Measurements from ENCODE around the gene CAPNS2.
"Not testable (repeated sequence)": the region's sequence is repeated elsewhere in the genome, so short reads cannot be mapped to it uniquely, and the experiment has no call there.

CAPNS2 gene

GRCh38 chr16:55568207-55568606 lies 1.7 kb downstream of the CAPNS2 start:
- DNase-seq (ENCODE audit: low read depth in 2 of 2): no peak

- no peak for DNase-seq (ENCODE audit: low read depth in 2 of 2)
These were observed 2.5 kb downstream of the CAPNS2 start for GRCh38 chr16:55569025-55569424.

- DNase-seq (ENCODE audit: low read depth in 2 of 2): no peak
These were observed 3.7 kb downstream of the CAPNS2 start for GRCh38 chr16:55570159-55570558.

GRCh38 chr16:55571191-55571897 lies 4.9 kb downstream of the CAPNS2 start:
- no peak for DNase-seq (ENCODE audit: low read depth in 2 of 2)

- no peak for DNase-seq (ENCODE audit: low read depth in 2 of 2)
These were observed 6.0 kb downstream of the CAPNS2 start for GRCh38 chr16:55572439-55572838.

- no peak for DNase-seq (ENCODE audit: low read depth in 2 of 2)
These were observed 8.3 kb downstream of the CAPNS2 start for GRCh38 chr16:55574811-55575210.

- DNase-seq (ENCODE audit: low read depth in 2 of 2): no peak
These were observed 9.0 kb downstream of the CAPNS2 start for GRCh38 chr16:55575496-55575895.

GRCh38 chr16:55576384-55576783 lies 9.9 kb downstream of the CAPNS2 start:
- no peak for DNase-seq (ENCODE audit: low read depth in 2 of 2)

GRCh38 chr16:55577887-55578286 lies 11.4 kb downstream of the CAPNS2 start:
- DNase-seq (ENCODE audit: low read depth in 2 of 2): no peak

- no peak for DNase-seq (ENCODE audit: low read depth in 2 of 2)
These were observed 19.1 kb downstream of the CAPNS2 start for GRCh38 chr16:55585631-55586030.

- no peak for DNase-seq (ENCODE audit: low read depth in 2 of 2)
These were observed 22.3 kb downstream of the CAPNS2 start for GRCh38 chr16:55588799-55589198.

- no peak for DNase-seq (ENCODE audit: low read depth in 2 of 2)
These were observed 25.8 kb downstream of the CAPNS2 start for GRCh38 chr16:55592306-55592705.

- DNase-seq (ENCODE audit: low read depth in 2 of 2): no peak
These were observed 31.4 kb downstream of the CAPNS2 start for GRCh38 chr16:55597928-55598327.

GRCh38 chr16:55605754-55606336 lies 39.4 kb downstream of the CAPNS2 start:
- DNase-seq (ENCODE audit: low read depth in 2 of 2): no peak

- DNase-seq (ENCODE audit: low read depth in 2 of 2): no peak
These were observed 47.3 kb downstream of the CAPNS2 start for GRCh38 chr16:55613613-55614335.

GRCh38 chr16:55615071-55615470 lies 48.6 kb downstream of the CAPNS2 start:
- DNase-seq (ENCODE audit: low read depth in 2 of 2): no peak

- not testable (repeated sequence) for DNase-seq (ENCODE audit: low read depth in 2 of 2)
These were observed 49.2 kb downstream of the CAPNS2 start for GRCh38 chr16:55615670-55616069.

All from stimulated activated CD8-positive, alpha-beta memory T cell treated with anti-CD3 and anti-CD28 coated beads, Interleukin-15, amount 100 ng/mL, for 48 hours (primary cell).